ENCODE results near the gene ATP5IF1. TPM values are rescaled to one million over a fixed set of nuclear protein-coding genes. Genes with fewer than 3 reads are reported as not detected.
A peak's percentile ranks its signal among the peaks of the same experiment; 100 is the strongest.

The ATP5IF1 gene
- total and polyA plus RNA-seq, 4 experiments from 2014 or later, result 111 to 743 (median 247) TPM

GRCh38 chr1:28246427-28246832, 10.5 kb downstream of the ATP5IF1 start:
- H3K27ac Mint-ChIP-seq, result peak overlapping the region; percentile 88 to 99 (median 94)
- H3K9me3 ChIP-seq (ENCODE audit: control insufficient read depth in 1 of 2, low read length in 2 of 2), result no peaks in the 10 kb centered on the region
- ChIA-PET POLR2A (ENCODE audit: partially characterized antibody) (interaction anchor here (0.7 to 8.9 kb wide), 21 partner anchors 12 to 1012 kb away, joined by 3 to 197 read pairs (median 5); partner anchors contain the start of genes ATP5IF1, DNAJC8, EYA3 and GMEB1), CTCF (ENCODE audit: partially characterized antibody) (interaction anchor here (0.6 to 5.5 kb wide), 10 partner anchors 11 to 334 kb away, joined by 3 to 67 read pairs (median 4); partner anchors contain the start of genes ATP5IF1, DNAJC8 and SESN2)
- H3K4me3 Mint-ChIP-seq, result peak overlapping the region; percentile 77 to 96 (median 90)
- H3K36me3 Mint-ChIP-seq, result peaks cover 0 to 3% of the 10 kb centered on the region in 2 donors
- H3K27me3 ChIP-seq (ENCODE audit: insufficient read depth, low read length), result no peaks in the 10 kb centered on the region
- H3K9me3 Mint-ChIP-seq, result no peaks in the 10 kb centered on the region
- peak overlapping the region; percentile 59 to 67 for H3K4me3 ChIP-seq (ENCODE audit: low read length in 2 of 2)
- H3K27me3 Mint-ChIP-seq, result no peaks in the 10 kb centered on the region
- intact Hi-C loops (cut with micrococcal nuclease), result loop anchor here (1.0 to 5.0 kb wide), 7 partner anchors 10 to 934 kb away; partner anchors contain the start of genes ATP5IF1, RNU11, SRSF4 and TRNAU1AP
- peak overlapping the region; percentile 83 for H3K27ac ChIP-seq (ENCODE audit: low read depth, low read length)
- DNase-seq, result peak; percentile 84 to 89 (median 87)
- peaks cover 39 to 68% (median 55%) of the 10 kb centered on the region in 4 donors for H3K4me1 Mint-ChIP-seq
- peaks cover 67% of the 10 kb centered on the region for H3K4me1 ChIP-seq (ENCODE audit: insufficient read depth, low read length)
- no peaks in the 10 kb centered on the region for H3K36me3 ChIP-seq (ENCODE audit: insufficient read depth, low read length)

GRCh38 chr1:28247612-28248272, 11.8 kb downstream of the ATP5IF1 start:
- intact Hi-C loops (cut with micrococcal nuclease), result loop anchor here (1.0 to 5.0 kb wide), 12 partner anchors 12 to 933 kb away; partner anchors contain the start of genes MED18, RCC1, RNU11 and SESN2
- H3K27ac ChIP-seq (ENCODE audit: low read depth, low read length), result peak overlapping the region; percentile 83
- H3K27me3 ChIP-seq (ENCODE audit: insufficient read depth, low read length), result no peaks in the 10 kb centered on the region
- no peaks in the 10 kb centered on the region for H3K36me3 ChIP-seq (ENCODE audit: insufficient read depth, low read length)
- ChIA-PET POLR2A (ENCODE audit: partially characterized antibody) (interaction anchor here (1.0 to 8.9 kb wide), 17 partner anchors 12 to 422 kb away, joined by 3 to 197 read pairs (median 8); partner anchors contain the start of genes ATP5IF1, DNAJC8, EYA3 and MED18), CTCF (ENCODE audit: partially characterized antibody) (interaction anchor here (1.1 to 5.5 kb wide), 43 partner anchors 9 to 629 kb away, joined by 3 to 67 read pairs (median 5); partner anchors contain the start of genes ATP5IF1, DNAJC8, MED18 and RCC1)
- H3K4me3 Mint-ChIP-seq, result peak overlapping the region; percentile 77 to 96 (median 90)
- H3K36me3 Mint-ChIP-seq, result peaks cover 0 to 3% of the 10 kb centered on the region in 2 donors
- peak overlapping the region; percentile 88 to 99 (median 94) for H3K27ac Mint-ChIP-seq
- H3K9me3 Mint-ChIP-seq, result no peaks in the 10 kb centered on the region
- DNase-seq, result no peak
- H3K9me3 ChIP-seq (ENCODE audit: control insufficient read depth in 1 of 2, low read length in 2 of 2), result no peaks in the 10 kb centered on the region
- peak overlapping the region; percentile 25 to 44 for H3K4me3 ChIP-seq (ENCODE audit: low read length in 2 of 2)
- H3K27me3 Mint-ChIP-seq, result no peaks in the 10 kb centered on the region
- peaks cover 38 to 63% (median 53%) of the 10 kb centered on the region in 4 donors for H3K4me1 Mint-ChIP-seq
- peaks cover 64% of the 10 kb centered on the region for H3K4me1 ChIP-seq (ENCODE audit: insufficient read depth, low read length)

- H3K36me3 Mint-ChIP-seq, result peaks cover 0 to 3% of the 10 kb centered on the region in 2 donors
- no peaks in the 10 kb centered on the region for H3K9me3 Mint-ChIP-seq
- ChIA-PET CTCF (ENCODE audit: partially characterized antibody) (interaction anchor here (0.7 to 5.5 kb wide), 54 partner anchors 9 to 633 kb away, joined by 3 to 67 read pairs (median 5); partner anchors contain the start of genes ATP5IF1, DNAJC8, MED18 and PHACTR4), POLR2A (ENCODE audit: partially characterized antibody) (interaction anchor here (0.6 to 8.9 kb wide), 23 partner anchors 12 to 934 kb away, joined by 3 to 197 read pairs (median 5); partner anchors contain the start of genes ATP5IF1, DNAJC8, EYA3 and MED18)
- peak overlapping the region; percentile 75 to 96 (median 88) for H3K4me3 Mint-ChIP-seq
- no peaks in the 10 kb centered on the region for H3K36me3 ChIP-seq (ENCODE audit: insufficient read depth, low read length)
- intact Hi-C loops (cut with micrococcal nuclease), result loop anchor here (1.0 to 5.0 kb wide), 7 partner anchors 11 to 629 kb away; partner anchors contain the start of genes MED18, RNU11 and SESN2
- no peaks in the 10 kb centered on the region for H3K9me3 ChIP-seq (ENCODE audit: control insufficient read depth in 1 of 2, low read length in 2 of 2)
- H3K4me3 ChIP-seq (ENCODE audit: low read length in 2 of 2), result peak overlapping the region; percentile 2 to 25
- H3K4me1 ChIP-seq (ENCODE audit: insufficient read depth, low read length), result peaks cover 57% of the 10 kb centered on the region
- H3K27ac ChIP-seq (ENCODE audit: low read depth, low read length), result peak overlapping the region; percentile 83
- peaks cover 34 to 56% (median 48%) of the 10 kb centered on the region in 4 donors for H3K4me1 Mint-ChIP-seq
- peak overlapping the region; percentile 88 to 99 (median 94) for H3K27ac Mint-ChIP-seq
- DNase-seq, result peak; percentile 77 to 83 (median 81)
- no peaks in the 10 kb centered on the region for H3K27me3 Mint-ChIP-seq
- H3K27me3 ChIP-seq (ENCODE audit: insufficient read depth, low read length), result no peaks in the 10 kb centered on the region
These were observed 12.5 kb downstream of the ATP5IF1 start for GRCh38 chr1:28248273-28249012.

- CTCF ChIA-PET (ENCODE audit: partially characterized antibody), result interaction anchor here (0.7 to 5.5 kb wide), 53 partner anchors 8 to 632 kb away, joined by 3 to 67 read pairs (median 5); partner anchors contain the start of genes ATP5IF1, DNAJC8, MED18 and PHACTR4
- Histone ChIP-seq H3K36me3 (ENCODE audit: insufficient read depth, low read length) (no peaks in the 10 kb centered on the region), H3K27me3 (ENCODE audit: insufficient read depth, low read length) (no peaks in the 10 kb centered on the region), H3K9me3 (ENCODE audit: control insufficient read depth in 1 of 2, low read length in 2 of 2) (no peaks in the 10 kb centered on the region), H3K27ac (ENCODE audit: low read depth, low read length) (peak overlapping the region; percentile 83), H3K4me1 (ENCODE audit: insufficient read depth, low read length) (peaks cover 49% of the 10 kb centered on the region), H3K4me3 (ENCODE audit: low read length in 2 of 2) (peak overlapping the region; percentile 2 to 16)
- H3K4me3 Mint-ChIP-seq, result peak overlapping the region; percentile 75 to 96 (median 88)
- intact Hi-C loops (cut with micrococcal nuclease), result loop anchor here (5.0 kb wide), 3 partner anchors 158 to 398 kb away; partner anchors contain the start of gene RNU11
- peaks cover 0 to 3% of the 10 kb centered on the region in 2 donors for H3K36me3 Mint-ChIP-seq
- no peaks in the 10 kb centered on the region for H3K27me3 Mint-ChIP-seq
- peaks cover 28 to 48% (median 42%) of the 10 kb centered on the region in 4 donors for H3K4me1 Mint-ChIP-seq
- H3K27ac Mint-ChIP-seq, result peak overlapping the region; percentile 88 to 99 (median 94)
- POLR2A ChIA-PET (ENCODE audit: partially characterized antibody), result interaction anchor here (0.5 to 8.9 kb wide), 22 partner anchors 11 to 933 kb away, joined by 3 to 197 read pairs (median 5); partner anchors contain the start of genes ATP5IF1, DNAJC8, MED18 and PHACTR4
- peak in 1 of 5 donors; percentile 51 for DNase-seq
- H3K9me3 Mint-ChIP-seq, result no peaks in the 10 kb centered on the region
These were observed 13.3 kb downstream of the ATP5IF1 start for GRCh38 chr1:28249013-28249865.

- H3K4me3 Mint-ChIP-seq, result no peak overlapping the region
- H3K36me3 Mint-ChIP-seq, result peaks cover 0 to 3% of the 10 kb centered on the region in 2 donors
- ChIA-PET CTCF (ENCODE audit: partially characterized antibody) (interaction anchor here (0.8 to 5.5 kb wide), 18 partner anchors 7 to 486 kb away, joined by 3 to 67 read pairs (median 6); partner anchors contain the start of genes ATP5IF1, DNAJC8, MED18 and SESN2), POLR2A (ENCODE audit: partially characterized antibody) (interaction anchor here (0.5 to 8.9 kb wide), 7 partner anchors 10 to 332 kb away, joined by 3 to 197 read pairs (median 40); partner anchors contain the start of genes ATP5IF1, DNAJC8, MED18 and SESN2)
- no peaks in the 10 kb centered on the region for H3K27me3 Mint-ChIP-seq
- H3K9me3 ChIP-seq (ENCODE audit: control insufficient read depth in 1 of 2, low read length in 2 of 2), result no peaks in the 10 kb centered on the region
- H3K4me3 ChIP-seq (ENCODE audit: low read length in 2 of 2), result no peak overlapping the region
- intact Hi-C loops (cut with micrococcal nuclease), result loop anchor here (5.0 kb wide), 3 partner anchors 157 to 397 kb away; partner anchors contain the start of gene RNU11
- no peak overlapping the region for H3K27ac ChIP-seq (ENCODE audit: low read depth, low read length)
- H3K4me1 ChIP-seq (ENCODE audit: insufficient read depth, low read length), result peaks cover 42% of the 10 kb centered on the region
- no peaks in the 10 kb centered on the region for H3K27me3 ChIP-seq (ENCODE audit: insufficient read depth, low read length)
- no peaks in the 10 kb centered on the region for H3K9me3 Mint-ChIP-seq
- H3K27ac Mint-ChIP-seq, result peak overlapping the region in 1 of 7 donors; percentile 23
- no peak for DNase-seq
- peaks cover 25 to 42% (median 36%) of the 10 kb centered on the region in 4 donors for H3K4me1 Mint-ChIP-seq
- no peaks in the 10 kb centered on the region for H3K36me3 ChIP-seq (ENCODE audit: insufficient read depth, low read length)
These were observed 14.0 kb downstream of the ATP5IF1 start for GRCh38 chr1:28249866-28250295.

Data from CD4-positive, alpha-beta memory T cell (primary cell).